Measurements from ENCODE around the gene CHRNA4. TPM values are rescaled to one million over a fixed set of nuclear protein-coding genes. Genes with fewer than 3 reads are reported as not detected.

The CHRNA4 gene
- total and polyA plus RNA-seq, 2 experiments from 2014 or later = 0.15 TPM; not detected in 1

- no peaks in the 10 kb centered on the region for H3K4me1 ChIP-seq (ENCODE audit: low read depth)
- no peak overlapping the region for H3K4me3 ChIP-seq
- no peaks in the 10 kb centered on the region for H3K9me3 ChIP-seq (ENCODE audit: low read depth)
- no peak for DNase-seq (ENCODE audit: low read depth in 1 of 2, low spot score in 1 of 2)
- no peak overlapping the region for H3K27ac ChIP-seq
- TF ChIP-seq, protein P1, sequence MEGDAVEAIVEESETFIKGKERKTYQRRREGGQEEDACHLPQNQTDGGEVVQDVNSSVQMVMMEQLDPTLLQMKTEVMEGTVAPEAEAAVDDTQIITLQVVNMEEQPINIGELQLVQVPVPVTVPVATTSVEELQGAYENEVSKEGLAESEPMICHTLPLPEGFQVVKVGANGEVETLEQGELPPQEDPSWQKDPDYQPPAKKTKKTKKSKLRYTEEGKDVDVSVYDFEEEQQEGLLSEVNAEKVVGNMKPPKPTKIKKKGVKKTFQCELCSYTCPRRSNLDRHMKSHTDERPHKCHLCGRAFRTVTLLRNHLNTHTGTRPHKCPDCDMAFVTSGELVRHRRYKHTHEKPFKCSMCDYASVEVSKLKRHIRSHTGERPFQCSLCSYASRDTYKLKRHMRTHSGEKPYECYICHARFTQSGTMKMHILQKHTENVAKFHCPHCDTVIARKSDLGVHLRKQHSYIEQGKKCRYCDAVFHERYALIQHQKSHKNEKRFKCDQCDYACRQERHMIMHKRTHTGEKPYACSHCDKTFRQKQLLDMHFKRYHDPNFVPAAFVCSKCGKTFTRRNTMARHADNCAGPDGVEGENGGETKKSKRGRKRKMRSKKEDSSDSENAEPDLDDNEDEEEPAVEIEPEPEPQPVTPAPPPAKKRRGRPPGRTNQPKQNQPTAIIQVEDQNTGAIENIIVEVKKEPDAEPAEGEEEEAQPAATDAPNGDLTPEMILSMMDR (IDR thresholded peaks at IDR 0.05; ENCODE audit: low read depth, low read length) = no peak
- H3K27me3 ChIP-seq = peaks cover 5% of the 10 kb centered on the region
- no peaks in the 10 kb centered on the region for H3K36me3 ChIP-seq
These were observed 40.5 kb downstream of the CHRNA4 start for GRCh38 chr20:63320616-63321147.

GRCh38 chr20:63320041-63320511, 41.1 kb downstream of the CHRNA4 start:
- no peaks in the 10 kb centered on the region for H3K9me3 ChIP-seq (ENCODE audit: low read depth)
- H3K27ac ChIP-seq = no peak overlapping the region
- H3K36me3 ChIP-seq = no peaks in the 10 kb centered on the region
- H3K4me3 ChIP-seq = no peak overlapping the region
- no peaks in the 10 kb centered on the region for H3K4me1 ChIP-seq (ENCODE audit: low read depth)
- H3K27me3 ChIP-seq = peaks cover 5% of the 10 kb centered on the region
- DNase-seq (ENCODE audit: low read depth in 1 of 2, low spot score in 1 of 2) = no peak
- TF ChIP-seq, protein P1 (IDR thresholded peaks at IDR 0.05; ENCODE audit: low read depth, low read length) = no peak

GRCh38 chr20:63319164-63320040, 41.7 kb downstream of the CHRNA4 start:
- no peaks in the 10 kb centered on the region for H3K9me3 ChIP-seq (ENCODE audit: low read depth)
- DNase-seq (ENCODE audit: low read depth in 1 of 2, low spot score in 1 of 2) = no peak
- TF ChIP-seq, protein P1 (IDR thresholded peaks at IDR 0.05; ENCODE audit: low read depth, low read length) = no peak
- no peaks in the 10 kb centered on the region for H3K36me3 ChIP-seq
- H3K27ac ChIP-seq = no peak overlapping the region
- no peaks in the 10 kb centered on the region for H3K4me1 ChIP-seq (ENCODE audit: low read depth)
- H3K27me3 ChIP-seq = peaks cover 5% of the 10 kb centered on the region
- no peak overlapping the region for H3K4me3 ChIP-seq

- H3K4me1 ChIP-seq (ENCODE audit: low read depth) = no peaks in the 10 kb centered on the region
These were observed 42.6 kb downstream of the CHRNA4 start for GRCh38 chr20:63318391-63319163.

More at GRCh38 chr20:63318391-63319163, 42.6 kb downstream of the CHRNA4 start:
- Histone ChIP-seq H3K27ac (no peak overlapping the region), H3K27me3 (no peaks in the 10 kb centered on the region), H3K4me3 (no peak overlapping the region), H3K9me3 (ENCODE audit: low read depth) (no peaks in the 10 kb centered on the region), H3K36me3 (no peaks in the 10 kb centered on the region)
- DNase-seq (ENCODE audit: low read depth in 1 of 2, low spot score in 1 of 2) = no peak
- TF ChIP-seq, protein P1 (IDR thresholded peaks at IDR 0.05; ENCODE audit: low read depth, low read length) = no peak
